Jurkat, Clone E6-1 (cell line): Measurements from ENCODE around the gene MTCP1. TPM values are rescaled to one million over a fixed set of nuclear protein-coding genes. Genes with fewer than 3 reads are reported as not detected.
A peak's percentile ranks its signal among the peaks of the same experiment; 100 is the strongest.

Source experiments
- DNase-seq: peaks from one replicate; pipeline ENCODE4 v3.0.0-alpha.2; 2011; ENCODE audit warnings: low read depth, low spot score
- H3K4me3 ChIP-seq: 2 replicates; pipeline ENCODE4 v1.5.1; 2011; ENCODE audit warnings: mild to moderate bottlenecking, low read length, control low read depth, moderate library complexity
- polyA plus RNA-seq: library from polyadenylated mRNA; unstranded; fragments of >200 nt; gene quantifications from one replicate; pipeline ENCODE4 v1.2.1, GENCODE V29; 2012; ENCODE audit warnings: missing spikeins; ENCODE audit not compliant: insufficient read length, insufficient read depth

The MTCP1 gene, protein sequence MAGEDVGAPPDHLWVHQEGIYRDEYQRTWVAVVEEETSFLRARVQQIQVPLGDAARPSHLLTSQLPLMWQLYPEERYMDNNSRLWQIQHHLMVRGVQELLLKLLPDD
- polyA plus RNA-seq = 27.2 TPM

GRCh38 chrX:155070975-155071693, at the start of gene MTCP1, which contains the start of the genes BRCC3 and CMC4:
TSS of gene MTCP1 (minus strand) at chrX:155071136. CDS start at chrX:155066010, 5,126 bp downstream.
TSS of gene BRCC3 (plus strand) at chrX:155071508. CDS start at chrX:155071528, 20 bp downstream.
TSS of gene CMC4 (minus strand) at chrX:155071136. CDS start at chrX:155064023, 7,113 bp downstream.
- peak; percentile 67 for DNase-seq
- peak within 1 kb of the TSS; percentile 67 for H3K4me3 ChIP-seq

- H3K4me3 ChIP-seq = no peak overlapping the region
- no peak for DNase-seq
Observed at GRCh38 chrX:155115174-155115819, 44.4 kb upstream of the MTCP1 start.

DNA sequence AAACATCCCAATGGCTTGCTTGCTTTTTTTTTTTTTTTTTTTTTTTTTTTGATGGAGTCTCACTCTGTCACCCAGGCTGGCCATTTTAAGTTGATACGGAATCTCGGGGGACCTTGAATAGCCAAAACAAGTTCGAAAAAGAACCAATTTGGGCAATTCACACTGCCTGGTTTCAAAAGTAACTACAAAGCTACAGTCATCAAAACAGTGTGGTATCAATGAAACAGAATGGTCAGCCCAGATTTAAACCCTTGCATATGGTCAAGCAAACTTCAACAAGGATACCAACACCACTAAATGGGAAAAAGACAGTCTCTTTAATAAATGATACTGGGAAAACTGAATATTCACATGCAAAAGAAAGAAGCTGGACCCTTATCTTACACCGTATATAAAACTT, 42.2 kb upstream of the MTCP1 start:
- H3K4me3 ChIP-seq = no peak overlapping the region
- DNase-seq = no peak

DNA sequence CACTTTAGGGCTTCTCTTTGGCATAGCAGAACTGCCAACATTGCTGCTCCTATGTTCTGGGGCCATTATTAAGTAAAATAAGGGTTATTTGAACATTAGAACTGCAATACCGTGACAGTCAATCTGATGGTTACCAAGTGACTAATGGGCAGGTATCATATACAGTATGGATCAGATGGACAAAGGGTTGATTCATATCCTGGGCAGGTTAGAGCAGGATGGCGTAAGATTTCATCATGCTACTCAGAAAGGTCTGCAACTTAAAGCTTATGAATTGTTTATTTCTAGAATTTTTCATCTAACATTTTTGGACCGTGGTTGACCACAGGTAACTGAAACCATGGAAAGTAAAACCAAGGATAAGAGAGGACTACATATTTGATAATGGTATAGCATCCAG, 41.2 kb upstream of the MTCP1 start:
- no peak overlapping the region for H3K4me3 ChIP-seq
- DNase-seq = no peak

DNA sequence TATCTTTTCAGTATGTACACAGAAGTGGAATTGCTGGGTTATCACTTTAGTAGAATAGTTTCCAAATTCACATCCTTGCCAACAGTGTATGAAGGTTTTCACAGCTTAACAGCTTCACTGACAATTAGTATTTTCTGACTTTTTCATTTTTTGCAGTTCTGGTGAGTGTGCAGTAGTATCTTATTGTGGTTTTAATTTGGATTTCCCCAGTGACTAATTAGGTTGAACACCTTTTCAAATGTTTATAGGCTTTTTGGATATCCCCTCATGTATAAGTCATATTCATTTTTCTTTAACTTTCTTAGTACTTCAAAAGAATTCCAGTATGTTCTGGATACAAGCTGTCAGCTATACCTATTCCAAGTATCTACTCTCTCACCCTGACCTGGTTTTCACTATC, 37.5 kb upstream of the MTCP1 start:
- no peak for DNase-seq

GRCh38 chrX:155105919-155106318, 35.0 kb upstream of the MTCP1 start:
- no peak for DNase-seq
- no peak overlapping the region for H3K4me3 ChIP-seq

More for the DNA sequence above, 37.5 kb upstream of the MTCP1 start:
- no peak overlapping the region for H3K4me3 ChIP-seq

DNA sequence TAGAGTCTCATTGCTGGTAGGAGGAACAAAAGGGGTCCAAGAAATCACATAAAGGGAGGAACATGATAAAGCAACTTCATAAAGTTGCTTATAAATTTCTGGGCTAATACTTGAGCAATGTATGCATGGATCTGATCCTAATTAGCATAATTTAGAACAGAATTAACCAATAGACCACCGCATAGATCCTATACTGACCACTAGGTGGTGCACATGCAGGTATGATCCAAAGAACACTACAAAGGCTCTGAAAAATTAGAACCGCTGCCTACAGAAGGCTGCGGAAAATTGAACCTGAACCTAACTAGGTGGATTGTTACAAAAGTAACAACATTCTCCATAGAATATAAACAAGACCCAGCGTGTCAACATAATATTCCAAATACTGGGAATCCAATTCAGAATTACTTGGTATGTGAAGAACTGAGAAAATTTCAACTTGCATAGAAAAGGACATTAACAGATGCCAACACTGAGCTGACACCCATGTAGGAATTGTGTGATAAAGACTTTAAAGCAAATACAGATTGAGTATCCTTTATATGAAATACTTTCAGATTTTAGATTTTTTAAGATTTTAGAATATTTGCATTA, 23.6 kb upstream of the MTCP1 start:
- H3K4me3 ChIP-seq = no peak overlapping the region
- no peak for DNase-seq

GRCh38 chrX:155086961-155087735, 16.2 kb upstream of the MTCP1 start:
- DNase-seq = no peak
- H3K4me3 ChIP-seq = no peak overlapping the region

DNA sequence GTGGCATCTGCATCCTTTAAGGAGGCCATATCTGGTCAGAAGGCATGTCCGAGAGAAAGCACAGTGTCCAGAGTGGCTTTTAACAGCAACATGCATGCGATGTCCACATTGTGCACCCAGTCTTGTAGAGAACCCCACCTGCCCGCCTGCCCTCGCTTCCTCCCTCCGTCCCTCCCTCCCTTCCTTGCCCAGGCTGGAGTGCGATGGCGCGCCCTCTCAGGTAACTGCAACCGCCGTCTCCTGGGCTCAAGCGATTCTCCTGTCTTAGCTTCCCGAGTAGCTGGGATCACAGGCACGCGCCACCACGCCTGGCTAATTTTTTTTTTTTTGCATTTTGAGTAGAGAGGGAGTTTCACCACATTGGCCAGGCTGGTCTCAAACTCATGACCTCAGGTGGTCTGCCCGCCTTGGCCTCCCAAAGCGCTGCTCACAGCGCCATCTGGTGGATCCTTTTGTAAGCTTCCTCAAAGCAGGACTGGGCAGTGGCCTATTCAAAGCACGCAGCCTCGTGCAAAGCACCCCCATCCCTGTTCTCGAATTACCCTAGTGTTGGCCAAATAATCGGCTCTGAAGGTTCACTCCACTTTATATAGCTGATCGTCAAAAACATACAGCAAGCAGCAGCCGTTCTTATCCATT, 15.4 kb upstream of the MTCP1 start:
- DNase-seq = no peak
- H3K4me3 ChIP-seq = no peak overlapping the region

- no peak for DNase-seq
- peak overlapping the region; percentile 59 for H3K4me3 ChIP-seq
Observed at GRCh38 chrX:155071694-155072280, 851 bp upstream of the MTCP1 start.

DNA sequence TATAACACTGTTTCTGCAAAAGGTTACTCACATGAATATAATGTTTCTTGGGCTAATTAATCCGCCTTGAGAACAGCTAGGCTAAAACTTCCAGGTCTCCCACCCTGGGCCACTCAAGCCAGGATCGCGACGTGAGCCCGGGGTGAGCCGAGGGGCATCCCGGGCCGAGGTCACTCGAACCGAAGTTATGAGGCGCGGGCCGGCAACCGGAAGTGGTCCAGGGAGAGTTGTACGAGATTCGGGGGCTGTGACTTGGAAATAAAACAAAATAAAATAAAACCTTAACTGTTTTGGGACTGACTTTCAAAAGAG, 317 bp downstream of the MTCP1 start:
- peak overlapping the region; percentile 67 for H3K4me3 ChIP-seq
- DNase-seq = no peak

- no peak for DNase-seq
- peak overlapping the region; percentile 67 for H3K4me3 ChIP-seq
Observed at GRCh38 chrX:155070038-155070437, 898 bp downstream of the MTCP1 start.

- H3K4me3 ChIP-seq = no peak overlapping the region
- no peak for DNase-seq
Observed at GRCh38 chrX:155069414-155069813, 1.5 kb downstream of the MTCP1 start.

DNA sequence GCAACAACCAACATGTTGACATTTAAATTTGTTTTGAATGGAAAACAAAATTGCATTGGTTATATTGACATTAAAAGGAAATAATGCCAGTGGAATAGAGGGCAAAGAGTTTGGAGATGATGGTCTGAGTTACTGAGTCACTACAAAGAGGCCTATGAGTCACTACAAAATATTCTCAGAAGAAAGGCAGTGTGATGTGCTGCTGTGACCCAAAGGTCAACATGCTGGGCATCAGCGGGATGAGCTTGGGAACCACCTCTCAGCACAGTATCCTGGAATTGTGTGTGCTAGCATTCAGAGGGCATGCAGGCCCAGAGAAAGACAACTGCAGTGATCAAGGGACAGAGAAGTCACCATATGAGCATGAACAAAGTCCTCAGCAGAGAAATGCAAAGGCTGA, 2.8 kb downstream of the MTCP1 start:
- no peak overlapping the region for H3K4me3 ChIP-seq
- no peak for DNase-seq

- no peak overlapping the region for H3K4me3 ChIP-seq
- no peak for DNase-seq
Observed at GRCh38 chrX:155065035-155065734, 5.8 kb downstream of the MTCP1 start.

DNA sequence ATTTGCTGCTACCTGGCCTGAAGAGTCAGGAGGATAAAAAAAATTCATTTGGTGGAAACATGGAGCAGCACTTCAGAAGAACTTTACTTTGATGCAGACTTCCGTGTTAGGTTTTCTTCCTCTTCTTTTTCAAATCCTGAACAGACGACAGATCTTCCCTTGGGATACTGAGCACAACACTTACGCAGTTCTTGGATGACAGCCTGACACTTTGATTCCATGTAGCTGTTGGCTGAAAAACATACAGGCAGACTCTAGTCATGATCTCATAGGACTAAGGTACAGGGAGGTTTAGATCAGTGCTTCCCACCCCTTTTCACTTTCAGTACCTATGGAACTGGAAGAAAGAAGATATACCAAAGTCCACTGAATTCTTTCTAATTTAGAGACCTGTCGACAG, 9.2 kb downstream of the MTCP1 start:
- no peak overlapping the region for H3K4me3 ChIP-seq
- no peak for DNase-seq

GRCh38 chrX:155056877-155057792, 13.8 kb downstream of the MTCP1 start:
- DNase-seq = peak; percentile 57
- peak overlapping the region; percentile 34 for H3K4me3 ChIP-seq
